ENCODE measurements around the gene LRP6. TPM values are rescaled to one million over a fixed set of nuclear protein-coding genes. Genes with fewer than 3 reads are reported as not detected.

LRP6 gene
- total RNA-seq, 1 experiment from 2014 or later, result 72.8 TPM

GRCh38 chr12:12216349-12217017, 50.4 kb downstream of the LRP6 start:
- Mint-ChIP-seq H3K4me1 (peaks cover 59% of the 10 kb centered on the region), H3K36me3 (no peaks in the 10 kb centered on the region), H3K27ac (no peak overlapping the region; the same call in 1 of the 2 replicates), H3K4me3 (no peak overlapping the region), H3K27me3 (ENCODE audit: low read depth) (no peaks in the 10 kb centered on the region), H3K9me3 (no peaks in the 10 kb centered on the region)
- no peak for DNase-seq (ENCODE audit: low spot score)
- POLR2A ChIA-PET, result no interaction called here
- CTCF ChIA-PET, result no interaction called here
- TF ChIP-seq ZBTB21 (CRISPR knock-in tag; IDR thresholded peaks at IDR 0.05; ENCODE audit: borderline replicate concordance) (no peak), ZNF512 (CRISPR knock-in tag; IDR thresholded peaks at IDR 0.05; ENCODE audit: borderline replicate concordance) (no peak), ZNF121 (CRISPR knock-in tag; IDR thresholded peaks at IDR 0.05) (no peak), ELF4 (CRISPR knock-in tag; IDR thresholded peaks at IDR 0.05; ENCODE audit: low read depth) (no peak), TP53 (CRISPR knock-in tag; IDR thresholded peaks at IDR 0.05) (no peak), NR3C1 (CRISPR knock-in tag; conservative IDR thresholded peaks at IDR 0.05; ENCODE audit: low read depth) (no peak), MYBL2 (CRISPR knock-in tag; IDR thresholded peaks at IDR 0.05) (no peak), SP1 (CRISPR knock-in tag; conservative IDR thresholded peaks at IDR 0.05) (no peak)
- no peak for ATAC-seq

- no peak for DNase-seq (ENCODE audit: low spot score)
- POLR2A ChIA-PET, result interaction anchor here (0.6 kb wide), 1 partner anchor 32 kb away, joined by 3 read pairs; no protein-coding TSS in a partner anchor
Observed at GRCh38 chr12:12214635-12215131, 52.2 kb downstream of the LRP6 start.

GRCh38 chr12:12214201-12214600, 52.6 kb downstream of the LRP6 start:
- Mint-ChIP-seq H3K27ac (peak overlapping the region; percentile 75), H3K9me3 (no peaks in the 10 kb centered on the region), H3K4me3 (no peak overlapping the region), H3K27me3 (ENCODE audit: low read depth) (no peaks in the 10 kb centered on the region), H3K4me1 (peaks cover 45% of the 10 kb centered on the region), H3K36me3 (no peaks in the 10 kb centered on the region)
- no peak for ATAC-seq
- no peak for DNase-seq (ENCODE audit: low spot score)
- CTCF ChIA-PET, result interaction anchor here (1.1 kb wide), 1 partner anchor 114 kb away, joined by 3 read pairs; no protein-coding TSS in a partner anchor
- POLR2A ChIA-PET, result interaction anchor here (0.6 kb wide), 1 partner anchor 32 kb away, joined by 3 read pairs; no protein-coding TSS in a partner anchor
- TF ChIP-seq TCF7 (CRISPR knock-in tag; IDR thresholded peaks at IDR 0.05; ENCODE audit: low read depth) (no peak), AR (CRISPR knock-in tag; IDR thresholded peaks at IDR 0.05) (no peak), MYBL2 (CRISPR knock-in tag; IDR thresholded peaks at IDR 0.05) (no peak), SMAD4 (CRISPR knock-in tag; IDR thresholded peaks at IDR 0.05) (no peak), OVOL2 (CRISPR knock-in tag; IDR thresholded peaks at IDR 0.05; ENCODE audit: borderline replicate concordance) (no peak), ZMAT4 (CRISPR knock-in tag; IDR thresholded peaks at IDR 0.05) (no peak), ATF6 (CRISPR knock-in tag; IDR thresholded peaks at IDR 0.05) (no peak), ESRRA (CRISPR knock-in tag; IDR thresholded peaks at IDR 0.05; ENCODE audit: borderline replicate concordance) (no peak)

More at GRCh38 chr12:12214635-12215131, 52.2 kb downstream of the LRP6 start:
- Mint-ChIP-seq H3K4me1 (peaks cover 50% of the 10 kb centered on the region), H3K27me3 (ENCODE audit: low read depth) (no peaks in the 10 kb centered on the region), H3K27ac (peak overlapping the region; percentile 75), H3K4me3 (peak overlapping the region; percentile 2), H3K36me3 (no peaks in the 10 kb centered on the region), H3K9me3 (no peaks in the 10 kb centered on the region)
- no peak for TF ChIP-seq MLX (CRISPR knock-in tag; IDR thresholded peaks at IDR 0.05)
- no peak for TF ChIP-seq RORB (CRISPR knock-in tag; IDR thresholded peaks at IDR 0.05)
- TF ChIP-seq ATF1 (CRISPR knock-in tag; IDR thresholded peaks at IDR 0.05), result no peak
- TF ChIP-seq IRF1 (CRISPR knock-in tag; IDR thresholded peaks at IDR 0.05), result no peak
- no peak for TF ChIP-seq HMGA2 (CRISPR knock-in tag; IDR thresholded peaks at IDR 0.05)
- no peak for TF ChIP-seq CDX4 (CRISPR knock-in tag; IDR thresholded peaks at IDR 0.05; ENCODE audit: borderline replicate concordance)
- TF ChIP-seq EMX1 (CRISPR knock-in tag; IDR thresholded peaks at IDR 0.05), result no peak
- CTCF ChIA-PET, result interaction anchor here (1.1 kb wide), 1 partner anchor 113 kb away, joined by 3 read pairs; no protein-coding TSS in a partner anchor
- ATAC-seq, result peak; percentile 64; the same call in 1 of the 2 replicates

Measured in WTC11 (cell line).